Neural progenitor cell (in vitro differentiated cells): ENCODE results near the gene EBF4. TPM values are rescaled to one million over a fixed set of nuclear protein-coding genes. Genes with fewer than 3 reads are reported as not detected.

Experiments
- DNase-seq: peaks from one replicate; pipeline ENCODE4 v3.0.0-alpha.2; 2016; ENCODE audit warnings: low spot score
- H2AFZ ChIP-seq: fragments of 200-600 bp; sonication (generic); replicated peaks from 2 replicates; pipeline ENCODE4 v1.6.1; 2016; ENCODE audit warnings: antibody characterized with exemption
- H3F3A ChIP-seq: fragments of 200-600 bp; sonication (generic); 2 replicates; pipeline ENCODE4 v1.6.1; 2016; ENCODE audit warnings: antibody characterized with exemption, low read depth
- H3K27ac ChIP-seq: fragments of 200-600 bp; sonication (generic); 2 replicates; pipeline ENCODE4 v1.5.1; 2016; ENCODE audit warnings: mild to moderate bottlenecking
- H3K27me3 ChIP-seq: fragments of 200-600 bp; sonication (generic); 2 replicates; pipeline ENCODE4 v1.6.1; 2016; ENCODE audit warnings: mild to moderate bottlenecking, moderate library complexity
- H3K36me3 ChIP-seq: fragments of 200-600 bp; sonication (generic); 2 replicates; pipeline ENCODE4 v1.5.1; 2016
- H3K4me1 ChIP-seq: fragments of 200-600 bp; sonication (generic); 2 replicates; pipeline ENCODE4 v1.6.1; 2016; ENCODE audit warnings: mixed run types
- H3K4me2 ChIP-seq: fragments of 200-600 bp; sonication (generic); 2 replicates; pipeline ENCODE4 v1.6.1; 2016
- H3K4me3 ChIP-seq: fragments of 200-600 bp; sonication (generic); 2 replicates; pipeline ENCODE4 v1.5.1; 2016
- H3K79me2 ChIP-seq: fragments of 200-600 bp; sonication (generic); 2 replicates; pipeline ENCODE4 v1.6.1; 2016; ENCODE audit warnings: low read depth
- H3K9ac ChIP-seq: fragments of 200-600 bp; sonication (generic); 2 replicates; pipeline ENCODE4 v1.6.1; 2016
- H3K9me3 ChIP-seq: fragments of 200-600 bp; sonication (generic); 2 replicates; pipeline ENCODE4 v1.5.1; 2016; ENCODE audit warnings: low read depth
- H4K20me1 ChIP-seq: fragments of 200-600 bp; sonication (generic); 2 replicates; pipeline ENCODE4 v1.6.1; 2016; ENCODE audit warnings: low read depth
- H3K27ac Mint-ChIP-seq: 3 replicates; pipeline ENCODE4 v1.8.0; 2021; ENCODE audit warnings: mixed read lengths
- H3K27me3 Mint-ChIP-seq: 2 replicates; pipeline ENCODE4 v1.8.0; 2022; ENCODE audit warnings: low read depth, mild to moderate bottlenecking, inconsistent platforms, moderate library complexity, mixed read lengths; ENCODE audit not compliant: insufficient read depth
- H3K36me3 Mint-ChIP-seq: 3 replicates; pipeline ENCODE4 v1.8.0; 2021; ENCODE audit warnings: mixed read lengths
- H3K4me1 Mint-ChIP-seq: 3 replicates; pipeline ENCODE4 v1.8.0; 2021; ENCODE audit warnings: mixed read lengths
- H3K4me3 Mint-ChIP-seq: 3 replicates; pipeline ENCODE4 v1.8.0; 2021; ENCODE audit warnings: mild to moderate bottlenecking, moderate library complexity, mixed read lengths
- H3K9me3 Mint-ChIP-seq: 3 replicates; pipeline ENCODE4 v1.8.0; 2020; ENCODE audit warnings: mixed read lengths
- CTCF ChIP-seq: fragments of 200-600 bp; sonication (generic); IDR thresholded peaks from 2 replicates; pipeline ENCODE4 v1.5.1; 2017; ENCODE audit warnings: antibody characterized with exemption, mild to moderate bottlenecking
- EZH2 ChIP-seq: fragments of 200-600 bp; sonication (generic); IDR thresholded peaks from 2 replicates; pipeline ENCODE4 v1.6.1; 2017; ENCODE audit warnings: antibody characterized with exemption, mild to moderate bottlenecking, moderate library complexity
- EZH2phosphoT487 ChIP-seq: fragments of 200-600 bp; sonication (generic); IDR thresholded peaks from 2 replicates; pipeline ENCODE4 v1.6.1; 2017; ENCODE audit warnings: antibody characterized with exemption
- total RNA-seq: library from RNA; depleted of rRNA; stranded (reverse); fragments of >200 nt; gene quantifications from 2 replicates; pipeline ENCODE4 v1.2.3, GENCODE V29; 2015; ENCODE audit warnings: low replicate concordance

The EBF4 gene
- total RNA-seq, 1 donor from 2014 or later, result 1.9 TPM

- no peak overlapping the region for H3K4me3 Mint-ChIP-seq
- Histone ChIP-seq H3K9ac (no peak overlapping the region), H3F3A (peaks cover 9% of the 10 kb centered on the region), H3K4me1 (peaks cover 15% of the 10 kb centered on the region), H3K27ac (no peak overlapping the region), H3K4me3 (no peak overlapping the region), H4K20me1 (no peaks in the 10 kb centered on the region), H2AFZ (no peak overlapping the region), H3K36me3 (no peaks in the 10 kb centered on the region), H3K27me3 (peaks cover 40% of the 10 kb centered on the region), H3K79me2 (no peaks in the 10 kb centered on the region), H3K9me3 (no peaks in the 10 kb centered on the region), H3K4me2 (no peak overlapping the region)
- H3K4me1 Mint-ChIP-seq, result no peaks in the 10 kb centered on the region
- DNase-seq, result no peak
- peaks cover 2% of the 10 kb centered on the region for H3K9me3 Mint-ChIP-seq
- H3K27ac Mint-ChIP-seq, result no peak overlapping the region
- TF ChIP-seq EZH2phosphoT487 (no peak), CTCF (peak; percentile 39)
- no peaks in the 10 kb centered on the region for H3K36me3 Mint-ChIP-seq
- no peaks in the 10 kb centered on the region for H3K27me3 Mint-ChIP-seq
Measured at GRCh38 chr20:2713285-2713684, 20.7 kb downstream of the EBF4 start.

GRCh38 chr20:2729251-2729713 lies 36.7 kb downstream of the EBF4 start:
- no peaks in the 10 kb centered on the region for H3K79me2 ChIP-seq
- no peaks in the 10 kb centered on the region for H4K20me1 ChIP-seq
- Mint-ChIP-seq H3K9me3 (peaks cover 8% of the 10 kb centered on the region), H3K36me3 (no peaks in the 10 kb centered on the region), H3K27ac (no peak overlapping the region), H3K4me1 (no peaks in the 10 kb centered on the region), H3K27me3 (peaks cover 3% of the 10 kb centered on the region), H3K4me3 (no peak overlapping the region)
- no peak overlapping the region for H3K4me2 ChIP-seq
- H3K4me1 ChIP-seq, result no peaks in the 10 kb centered on the region
- no peaks in the 10 kb centered on the region for H3K36me3 ChIP-seq
- no peak overlapping the region for H3K4me3 ChIP-seq
- no peak overlapping the region for H3K9ac ChIP-seq
- no peaks in the 10 kb centered on the region for H3K9me3 ChIP-seq
- H3K27ac ChIP-seq, result no peak overlapping the region
- no peak for TF ChIP-seq EZH2
- TF ChIP-seq EZH2phosphoT487, result no peak
- no peak for TF ChIP-seq CTCF
- H3F3A ChIP-seq, result no peaks in the 10 kb centered on the region
- DNase-seq, result no peak
- peaks cover 65% of the 10 kb centered on the region for H3K27me3 ChIP-seq
- no peak overlapping the region for H2AFZ ChIP-seq

GRCh38 chr20:2729791-2730190 lies 37.2 kb downstream of the EBF4 start:
- Mint-ChIP-seq H3K27me3 (peaks cover 3% of the 10 kb centered on the region), H3K9me3 (peaks cover 8% of the 10 kb centered on the region), H3K4me3 (no peak overlapping the region), H3K27ac (no peak overlapping the region), H3K36me3 (no peaks in the 10 kb centered on the region), H3K4me1 (no peaks in the 10 kb centered on the region)
- TF ChIP-seq EZH2phosphoT487 (no peak), CTCF (no peak), EZH2 (no peak)
- H3K9me3 ChIP-seq, result no peaks in the 10 kb centered on the region
- H3K36me3 ChIP-seq, result no peaks in the 10 kb centered on the region
- H3K4me3 ChIP-seq, result no peak overlapping the region
- H3F3A ChIP-seq, result no peaks in the 10 kb centered on the region
- no peaks in the 10 kb centered on the region for H4K20me1 ChIP-seq
- peaks cover 65% of the 10 kb centered on the region for H3K27me3 ChIP-seq
- no peak overlapping the region for H3K4me2 ChIP-seq
- H2AFZ ChIP-seq, result no peak overlapping the region
- no peaks in the 10 kb centered on the region for H3K79me2 ChIP-seq
- no peaks in the 10 kb centered on the region for H3K4me1 ChIP-seq
- no peak overlapping the region for H3K9ac ChIP-seq
- DNase-seq, result no peak
- H3K27ac ChIP-seq, result no peak overlapping the region
